Measurements from ENCODE around the gene AEBP1.

The AEBP1 gene

DNA sequence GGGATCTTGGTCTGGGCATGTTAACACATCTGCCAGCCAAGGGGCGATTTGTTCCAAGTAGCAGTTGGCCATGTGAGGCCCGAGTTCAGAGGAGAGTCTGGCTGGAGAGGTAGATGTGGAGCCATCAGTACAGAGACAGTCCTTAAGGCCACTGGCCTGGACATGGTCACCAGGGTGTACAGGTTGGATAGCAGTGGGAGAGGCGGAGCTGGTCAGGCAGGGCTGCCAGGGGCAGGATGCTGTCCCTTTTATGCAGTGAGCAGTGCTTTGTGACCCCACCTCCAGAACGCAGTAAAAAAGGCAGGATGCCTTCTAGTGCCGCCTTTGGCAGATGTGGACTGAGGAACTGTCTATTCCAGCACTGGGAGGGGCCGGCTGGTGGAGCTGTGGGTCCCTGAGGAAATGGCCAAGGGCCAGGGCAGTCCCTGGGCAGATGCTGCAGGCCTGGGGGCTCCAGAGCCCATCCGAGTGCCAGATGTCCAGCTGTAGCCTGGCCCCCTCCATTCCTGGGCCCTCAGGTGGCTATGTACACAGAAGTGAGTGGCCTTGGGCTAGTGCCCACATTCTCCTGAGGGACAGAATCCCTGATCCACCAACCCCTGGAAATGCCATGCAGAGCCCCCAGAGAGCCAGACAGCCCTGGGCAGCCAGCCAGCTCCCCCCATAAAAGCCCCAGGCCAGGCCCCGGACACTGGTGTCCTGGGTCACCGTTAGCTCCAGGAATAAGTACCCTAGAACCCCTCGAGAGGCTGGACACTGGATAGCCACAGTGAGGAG lies 54.1 kb downstream of the AEBP1 start:
- TF ChIP-seq ZNF274 (IDR thresholded peaks at IDR 0.05; ENCODE audit: low read depth, low read length), result no peak
- no peak overlapping the region for H3K4me3 ChIP-seq (ENCODE audit: low read length)

DNA sequence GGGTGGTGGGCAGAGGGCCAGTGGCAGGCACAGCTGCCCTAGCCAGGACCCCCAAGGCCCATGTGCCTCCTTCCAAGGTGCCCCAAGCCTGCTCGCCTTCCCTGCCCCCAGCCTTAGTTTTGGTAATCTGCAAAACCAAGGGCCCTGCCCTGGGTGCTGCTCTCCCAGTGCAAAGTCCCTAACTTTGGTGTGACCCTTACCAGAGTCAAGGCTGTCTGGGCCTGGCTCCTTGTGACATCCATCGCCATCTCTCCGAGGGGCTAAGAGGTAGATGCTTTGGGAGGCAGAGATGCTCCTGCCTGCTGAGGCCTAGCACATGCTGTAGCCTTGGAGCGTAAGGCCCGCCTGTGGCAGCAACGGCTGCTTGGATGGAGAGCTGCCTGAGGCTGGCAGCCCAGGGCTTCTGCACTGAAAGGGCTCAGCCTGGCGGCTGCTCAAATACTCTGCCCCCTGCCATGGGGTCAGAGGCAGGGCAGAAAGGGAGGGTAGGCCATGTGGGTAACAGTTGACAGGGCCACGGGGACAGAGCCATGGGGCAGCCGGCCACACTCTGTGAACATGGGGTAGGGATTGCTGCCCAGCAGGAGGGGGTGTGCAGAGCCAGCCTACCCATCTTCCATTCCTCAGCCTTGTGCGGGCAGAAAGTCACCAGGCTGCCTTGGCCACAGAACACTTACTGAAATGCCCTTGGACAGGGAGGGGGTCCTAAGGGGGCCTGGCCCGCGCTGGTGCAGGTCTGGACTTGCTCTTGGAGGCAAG lies 54.9 kb downstream of the AEBP1 start:
- TF ChIP-seq ZNF274 (IDR thresholded peaks at IDR 0.05; ENCODE audit: low read depth, low read length), result no peak
- no peak overlapping the region for H3K4me3 ChIP-seq (ENCODE audit: low read length)

DNA sequence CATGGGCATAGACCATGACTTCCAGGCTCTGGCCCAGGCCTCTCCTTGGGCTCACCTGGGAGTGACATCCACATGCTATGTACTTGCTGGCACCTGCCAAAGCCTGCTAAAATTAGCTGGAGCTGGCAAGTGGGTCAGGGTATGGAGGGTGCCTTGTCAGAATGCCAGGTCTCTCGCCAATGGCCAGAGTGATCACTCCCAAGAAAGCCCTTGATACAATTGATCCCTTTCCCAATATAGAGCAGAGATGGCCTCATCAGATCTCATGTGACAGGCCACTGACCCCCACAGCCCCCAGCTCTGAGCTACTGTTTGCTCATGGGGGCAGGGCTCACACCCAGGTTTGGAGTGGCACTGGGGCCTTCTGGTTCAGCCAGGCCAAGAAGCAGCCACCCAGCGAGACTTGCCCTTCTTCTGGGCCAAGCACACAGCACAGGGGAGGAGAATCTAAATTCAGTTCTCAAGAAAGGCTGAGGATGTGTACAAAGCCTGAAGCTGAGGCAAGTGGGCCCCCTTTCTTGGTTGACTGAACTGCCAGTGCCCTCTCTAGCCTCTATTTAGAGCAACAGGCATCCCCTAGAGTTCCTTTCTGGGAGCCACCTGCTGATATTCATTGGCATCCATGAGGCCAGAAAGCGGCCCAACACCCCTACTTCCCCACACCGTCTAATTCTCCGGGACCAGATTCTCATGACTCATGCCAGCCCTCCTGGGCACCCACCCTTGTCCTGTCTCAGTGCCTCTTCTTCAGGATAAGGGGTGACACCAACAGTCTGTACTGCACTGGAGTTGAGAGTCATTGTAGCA lies 55.9 kb downstream of the AEBP1 start:
- H3K4me3 ChIP-seq (ENCODE audit: low read length), result no peak overlapping the region
- TF ChIP-seq ZNF274 (IDR thresholded peaks at IDR 0.05; ENCODE audit: low read depth, low read length), result no peak

DNA sequence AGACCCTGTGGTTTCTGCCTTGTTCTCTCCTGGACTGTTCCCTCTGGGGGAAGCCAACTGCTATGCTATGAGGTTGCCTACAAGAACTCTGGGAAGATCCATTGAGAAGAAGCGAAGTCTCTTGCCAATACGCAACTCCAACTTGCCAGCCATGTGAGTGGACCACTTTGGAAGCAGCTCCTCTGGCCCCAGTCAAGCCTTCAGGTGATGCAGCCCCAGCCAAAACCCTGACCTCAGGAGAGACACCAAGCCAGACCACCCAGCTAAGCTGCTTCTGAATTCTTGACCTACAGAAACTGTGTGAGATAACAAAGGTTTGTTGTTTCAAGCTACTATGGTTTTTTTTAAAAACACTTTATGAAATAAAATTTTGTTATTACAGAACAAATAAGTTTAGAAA lies 57.2 kb downstream of the AEBP1 start:
- H3K4me3 ChIP-seq (ENCODE audit: low read length), result no peak overlapping the region
- no peak for TF ChIP-seq ZNF274 (IDR thresholded peaks at IDR 0.05; ENCODE audit: low read depth, low read length)

DNA sequence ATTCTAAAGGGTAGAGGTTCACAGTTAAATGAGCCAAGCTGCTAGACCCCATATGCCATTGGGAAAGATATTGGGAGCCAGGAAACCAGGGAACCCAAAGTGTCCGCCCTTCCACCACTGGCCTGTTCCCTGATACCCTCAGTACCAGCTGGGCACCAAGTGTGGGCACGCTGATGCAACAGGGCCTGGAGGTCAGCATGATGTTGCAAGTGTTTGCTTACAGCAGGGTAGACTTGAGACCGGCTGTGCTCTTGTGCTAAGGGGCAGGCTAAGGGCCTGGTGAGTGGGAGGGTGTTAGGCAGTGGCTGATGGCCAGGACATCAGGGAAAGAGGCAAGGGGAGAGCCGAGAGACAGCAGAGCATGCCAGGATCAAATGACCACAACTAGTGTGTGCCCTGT lies 58.0 kb downstream of the AEBP1 start:
- no peak overlapping the region for H3K4me3 ChIP-seq (ENCODE audit: low read length)
- no peak for TF ChIP-seq ZNF274 (IDR thresholded peaks at IDR 0.05; ENCODE audit: low read depth, low read length)

DNA sequence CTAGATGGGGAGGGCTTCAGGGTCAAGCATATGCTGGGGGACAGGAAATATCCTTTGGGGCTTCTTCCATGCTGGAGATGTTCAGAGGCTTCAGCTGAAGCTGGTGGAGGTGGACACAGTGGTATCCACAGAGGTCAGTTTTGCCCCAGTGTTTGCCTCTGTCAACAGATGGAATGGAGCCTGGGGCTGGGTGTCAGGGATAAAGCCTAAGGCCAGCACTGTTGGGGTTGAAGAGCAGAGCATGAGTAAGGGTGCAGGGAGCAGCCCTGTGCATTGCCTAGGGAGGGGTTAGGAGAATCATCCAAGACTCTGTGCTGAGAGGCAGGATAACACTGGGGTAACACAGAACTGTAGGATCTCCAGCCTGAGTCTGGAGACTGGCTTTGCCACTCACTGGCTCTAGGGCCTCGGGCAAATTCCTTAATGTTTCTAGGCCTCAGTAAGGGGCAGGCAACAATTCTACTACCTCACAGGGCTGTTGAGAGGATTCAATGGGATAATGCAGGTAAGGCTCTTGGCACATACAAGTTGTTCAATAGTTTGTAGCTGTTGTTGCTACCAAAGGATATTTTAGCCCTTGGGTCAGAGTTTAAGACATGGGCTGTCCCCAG lies 58.7 kb downstream of the AEBP1 start:
- no peak overlapping the region for H3K4me3 ChIP-seq (ENCODE audit: low read length)
- no peak for TF ChIP-seq ZNF274 (IDR thresholded peaks at IDR 0.05; ENCODE audit: low read depth, low read length)

DNA sequence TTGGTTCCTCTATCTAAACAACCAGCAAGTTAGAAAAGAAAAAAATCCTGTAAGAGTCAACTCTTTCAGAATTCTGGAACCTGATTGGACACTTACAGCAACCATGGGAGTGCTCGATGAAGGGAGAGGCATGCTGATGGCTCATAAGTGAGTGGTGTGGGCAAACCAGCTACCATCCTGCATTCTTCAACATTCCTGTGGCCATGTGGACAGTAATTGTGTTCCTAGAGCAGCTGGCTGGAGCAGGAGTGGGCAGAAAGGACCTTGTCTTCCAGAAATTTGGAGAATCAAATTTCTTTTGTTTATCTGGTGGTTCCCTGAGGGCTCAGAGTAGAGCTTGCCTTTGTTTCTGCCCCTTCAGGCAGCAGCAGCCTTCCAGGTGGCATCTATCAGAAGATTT lies 59.4 kb downstream of the AEBP1 start:
- TF ChIP-seq ZNF274 (IDR thresholded peaks at IDR 0.05; ENCODE audit: low read depth, low read length), result no peak
- no peak overlapping the region for H3K4me3 ChIP-seq (ENCODE audit: low read length)
